Activated naive CD4-positive, alpha-beta T cell treated with anti-CD3 and anti-CD28 coated beads for 36 hours (primary cell): ENCODE measurements around the gene TSPAN5. TPM values are rescaled to one million over a fixed set of nuclear protein-coding genes. Genes with fewer than 3 reads are reported as not detected.

Experiments
- CTCF ChIA-PET: fragments of 350-600 bp; sonication (Branson Sonifier 250); formaldehyde crosslinking; loops from one replicate; lab custom pipeline; 2021; ENCODE audit warnings: antibody characterized with exemption; lab: Charles Lee
- DNase-seq: peaks from one replicate; pipeline ENCODE4 v3.0.0-alpha.2; 2020
- H3K27ac Mint-ChIP-seq: one replicate; pipeline ENCODE4 v1.8.0; 2021; ENCODE audit warnings: mild to moderate bottlenecking, mixed read lengths
- H3K27me3 Mint-ChIP-seq: one replicate; pipeline ENCODE4 v1.8.0; 2021; ENCODE audit warnings: low read depth, mixed read lengths
- H3K36me3 Mint-ChIP-seq: one replicate; pipeline ENCODE4 v1.8.0; 2021; ENCODE audit warnings: low read depth, mixed read lengths
- H3K4me1 Mint-ChIP-seq: one replicate; pipeline ENCODE4 v1.8.0; 2021; ENCODE audit warnings: low read depth, mixed read lengths
- H3K4me3 Mint-ChIP-seq: one replicate; pipeline ENCODE4 v1.8.0; 2021; ENCODE audit warnings: mild to moderate bottlenecking, moderate library complexity, mixed read lengths
- H3K9me3 Mint-ChIP-seq: one replicate; pipeline ENCODE4 v1.8.0; 2021; ENCODE audit warnings: mixed read lengths
- intact Hi-C: fragments of 100-400 bp; cut with micrococcal nuclease; formaldehyde crosslinking; loops from one replicate; pipeline ENCODE4 v1.15.1; 2023
- total RNA-seq, 2 experiments: library from RNA; stranded (reverse); gene quantifications; one replicate each; pipeline ENCODE4 v1.2.3, GENCODE V29; 2021

TSPAN5 gene
- total RNA-seq, 2 experiments from 2014 or later = 12.5 to 13.1 TPM

GRCh38 chr4:98670186-98670585, 11.8 kb upstream of the TSPAN5 start:
- H3K9me3 Mint-ChIP-seq = peaks cover under 1% of the 10 kb centered on the region
- CTCF ChIA-PET = interaction anchor here (1.0 kb wide), 1 partner anchor 10 kb away, joined by 3 read pairs; no protein-coding TSS in a partner anchor
- no peaks in the 10 kb centered on the region for H3K36me3 Mint-ChIP-seq
- no peak overlapping the region for H3K4me3 Mint-ChIP-seq
- no peak overlapping the region for H3K27ac Mint-ChIP-seq
- no peaks in the 10 kb centered on the region for H3K27me3 Mint-ChIP-seq
- no peak for DNase-seq
- intact Hi-C loops = no loop called here
- peaks cover 21% of the 10 kb centered on the region for H3K4me1 Mint-ChIP-seq

- Mint-ChIP-seq H3K4me3 (no peak overlapping the region), H3K4me1 (peaks cover 25% of the 10 kb centered on the region), H3K36me3 (peaks cover 2% of the 10 kb centered on the region), H3K9me3 (peaks cover 7% of the 10 kb centered on the region), H3K27ac (no peak overlapping the region), H3K27me3 (no peaks in the 10 kb centered on the region)
- no peak for DNase-seq
- CTCF ChIA-PET = interaction anchor here (1.0 to 1.1 kb wide), 2 partner anchors 10 to 22 kb away, joined by 3 to 5 read pairs; no protein-coding TSS in a partner anchor
- intact Hi-C loops = no loop called here
Observed at GRCh38 chr4:98669577-98669976, 11.2 kb upstream of the TSPAN5 start.

GRCh38 chr4:98664959-98665358, 6.5 kb upstream of the TSPAN5 start:
- CTCF ChIA-PET = interaction anchor here (0.6 to 1.7 kb wide), 4 partner anchors 24 to 197 kb away, joined by 3 to 5 read pairs (median 4); no protein-coding TSS in a partner anchor
- H3K4me1 Mint-ChIP-seq = peaks cover 42% of the 10 kb centered on the region
- DNase-seq = peak; percentile 40
- H3K36me3 Mint-ChIP-seq = peaks cover 2% of the 10 kb centered on the region
- H3K27ac Mint-ChIP-seq = peak overlapping the region; percentile 68
- H3K9me3 Mint-ChIP-seq = peaks cover 9% of the 10 kb centered on the region
- no peaks in the 10 kb centered on the region for H3K27me3 Mint-ChIP-seq
- intact Hi-C loops = loop anchor here (5.0 kb wide), 3 partner anchors 162 to 1182 kb away; no protein-coding TSS in a partner anchor
- no peak overlapping the region for H3K4me3 Mint-ChIP-seq

- intact Hi-C loops = loop anchor here (1.0 to 5.0 kb wide), 22 partner anchors 20 to 1419 kb away; partner anchors contain the start of genes ADH5, EIF4E, METAP1 and RAP1GDS1
Observed at GRCh38 chr4:98663226-98664006, 5.0 kb upstream of the TSPAN5 start.

GRCh38 chr4:98662626-98663225, 4.3 kb upstream of the TSPAN5 start:
- CTCF ChIA-PET = interaction anchor here (0.6 to 1.4 kb wide), 6 partner anchors 60 to 278 kb away, joined by 3 to 4 read pairs (median 3); no protein-coding TSS in a partner anchor
- DNase-seq = peak; percentile 48
- Mint-ChIP-seq H3K27me3 (no peaks in the 10 kb centered on the region), H3K27ac (peak overlapping the region; percentile 92), H3K4me1 (peaks cover 54% of the 10 kb centered on the region), H3K36me3 (peaks cover 3% of the 10 kb centered on the region), H3K9me3 (peaks cover 9% of the 10 kb centered on the region), H3K4me3 (peak overlapping the region; percentile 41)
- intact Hi-C loops = loop anchor here (1.0 to 5.0 kb wide), 22 partner anchors 19 to 1420 kb away; partner anchors contain the start of genes ADH5, EIF4E, METAP1 and RAP1GDS1

More at GRCh38 chr4:98663226-98664006, 5.0 kb upstream of the TSPAN5 start:
- H3K36me3 Mint-ChIP-seq = peaks cover 2% of the 10 kb centered on the region
- CTCF ChIA-PET = interaction anchor here (0.6 to 1.7 kb wide), 5 partner anchors 179 to 277 kb away, joined by 3 to 4 read pairs (median 3); no protein-coding TSS in a partner anchor
- DNase-seq = peak; percentile 87
- H3K4me3 Mint-ChIP-seq = peak overlapping the region; percentile 41
- H3K9me3 Mint-ChIP-seq = peaks cover 9% of the 10 kb centered on the region
- H3K4me1 Mint-ChIP-seq = peaks cover 54% of the 10 kb centered on the region
- no peaks in the 10 kb centered on the region for H3K27me3 Mint-ChIP-seq
- H3K27ac Mint-ChIP-seq = peak overlapping the region; percentile 92

- Mint-ChIP-seq H3K9me3 (peaks cover 9% of the 10 kb centered on the region), H3K36me3 (peaks cover 7% of the 10 kb centered on the region), H3K4me3 (no peak overlapping the region), H3K4me1 (peaks cover 56% of the 10 kb centered on the region), H3K27me3 (no peaks in the 10 kb centered on the region), H3K27ac (peak overlapping the region; percentile 12)
- DNase-seq = no peak
- CTCF ChIA-PET = interaction anchor here (0.8 to 1.4 kb wide), 4 partner anchors 60 to 195 kb away, joined by 3 to 4 read pairs (median 3); no protein-coding TSS in a partner anchor
- intact Hi-C loops = loop anchor here (2.0 to 5.0 kb wide), 7 partner anchors 165 to 1421 kb away; partner anchors contain the start of genes ADH5 and RAP1GDS1
Observed at GRCh38 chr4:98662055-98662453, 3.6 kb upstream of the TSPAN5 start.

- Mint-ChIP-seq H3K27me3 (no peaks in the 10 kb centered on the region), H3K4me1 (peaks cover 62% of the 10 kb centered on the region), H3K36me3 (peaks cover 7% of the 10 kb centered on the region), H3K4me3 (no peak overlapping the region), H3K9me3 (peaks cover 9% of the 10 kb centered on the region), H3K27ac (peak overlapping the region; percentile 2)
- intact Hi-C loops = loop anchor here (2.0 to 5.0 kb wide), 7 partner anchors 166 to 1421 kb away; partner anchors contain the start of genes ADH5 and RAP1GDS1
- no peak for DNase-seq
- CTCF ChIA-PET = interaction anchor here (1.4 kb wide), 1 partner anchor 60 kb away, joined by 3 read pairs; no protein-coding TSS in a partner anchor
Observed at GRCh38 chr4:98661371-98662054, 3.1 kb upstream of the TSPAN5 start.

GRCh38 chr4:98659741-98660462, 1.5 kb upstream of the TSPAN5 start:
- H3K4me1 Mint-ChIP-seq = peaks cover 75% of the 10 kb centered on the region
- no peak overlapping the region for H3K27ac Mint-ChIP-seq

GRCh38 chr4:98659106-98659592, 738 bp upstream of the TSPAN5 start:
- no peaks in the 10 kb centered on the region for H3K27me3 Mint-ChIP-seq
- no peak for DNase-seq
- peaks cover 73% of the 10 kb centered on the region for H3K4me1 Mint-ChIP-seq
- no peaks in the 10 kb centered on the region for H3K9me3 Mint-ChIP-seq
- intact Hi-C loops = no loop called here
- H3K36me3 Mint-ChIP-seq = peaks cover 10% of the 10 kb centered on the region
- CTCF ChIA-PET = no interaction called here
- peak overlapping the region; percentile 77 for H3K4me3 Mint-ChIP-seq
- H3K27ac Mint-ChIP-seq = peak overlapping the region; percentile 15

More at GRCh38 chr4:98659741-98660462, 1.5 kb upstream of the TSPAN5 start:
- intact Hi-C loops = loop anchor here (5.0 kb wide), 3 partner anchors 167 to 1187 kb away; no protein-coding TSS in a partner anchor
- DNase-seq = no peak
- H3K36me3 Mint-ChIP-seq = peaks cover 10% of the 10 kb centered on the region
- H3K4me3 Mint-ChIP-seq = peak overlapping the region; percentile 77
- no peaks in the 10 kb centered on the region for H3K27me3 Mint-ChIP-seq
- CTCF ChIA-PET = interaction anchor here (0.5 to 1.1 kb wide), 3 partner anchors 10 to 192 kb away, joined by 3 to 4 read pairs (median 4); no protein-coding TSS in a partner anchor
- H3K9me3 Mint-ChIP-seq = peaks cover 5% of the 10 kb centered on the region

- intact Hi-C loops = loop anchor here (1.0 kb wide), 5 partner anchors 12 to 431 kb away; partner anchors contain the start of genes ADH5 and RAP1GDS1
- Mint-ChIP-seq H3K4me1 (peaks cover 73% of the 10 kb centered on the region), H3K27ac (peak overlapping the region; percentile 71), H3K4me3 (peak overlapping the region; percentile 98), H3K27me3 (no peaks in the 10 kb centered on the region), H3K36me3 (peaks cover 10% of the 10 kb centered on the region), H3K9me3 (no peaks in the 10 kb centered on the region)
- CTCF ChIA-PET = interaction anchor here (0.6 to 1.0 kb wide), 5 partner anchors 51 to 349 kb away, joined by 3 to 4 read pairs (median 3); no protein-coding TSS in a partner anchor
- peak; percentile 47 for DNase-seq
Observed at GRCh38 chr4:98657531-98658286, 702 bp downstream of the TSPAN5 start.
